ENCODE measurements around the gene SLC25A45. TPM values are rescaled to one million over a fixed set of nuclear protein-coding genes. Genes with fewer than 3 reads are reported as not detected.

The SLC25A45 gene
- total and polyA plus RNA-seq, 2 donors (not counting 1 experiment from before 2014, with no cell fraction given): 16.4 to 80.6 TPM

GRCh38 chr11:65418681-65419459 lies 36.4 kb upstream of the SLC25A45 start:
- Histone ChIP-seq H3K79me2 (ENCODE audit: control insufficient read depth, insufficient read depth, low read length) (peaks cover 61% of the 10 kb centered on the region), H4K20me1 (ENCODE audit: control insufficient read depth, insufficient read depth, low read length, poor library complexity, severe bottlenecking) (no peaks in the 10 kb centered on the region), H3K9ac (ENCODE audit: low read length) (peak overlapping the region; percentile 77), H3K4me3 (ENCODE audit: control extremely low read depth in 1 of 5, extremely low read depth in 1 of 5, insufficient read depth in 1 of 5, low read depth in 2 of 5, low read length in 4 of 5) (peak overlapping the region; percentile 43 to 86 (median 56)), H3K4me2 (replicated peaks; ENCODE audit: low read depth, low read length, poor library complexity, severe bottlenecking) (peak overlapping the region; percentile 94), H3K4me1 (ENCODE audit: control insufficient read depth in 2 of 2, insufficient read depth in 2 of 2, low read length in 2 of 2) (peaks cover 67 to 84% of the 10 kb centered on the region in 2 donors), H2AFZ (ENCODE audit: insufficient read depth, low read depth, low read length, poor library complexity, severe bottlenecking) (peak overlapping the region; percentile 78), H3K36me3 (replicated peaks in 1 of 2; ENCODE audit: control extremely low read depth in 1 of 2, control insufficient read depth in 1 of 2, extremely low read depth in 1 of 2, insufficient read depth in 2 of 2, low read length in 1 of 2) (no peaks in the 10 kb centered on the region), H3K27ac (ENCODE audit: low read length in 2 of 2) (peak overlapping the region; percentile 91 to 97), H3K9me3 (ENCODE audit: control extremely low read depth in 1 of 3, control insufficient read depth in 2 of 3, insufficient read depth in 1 of 3, low read length in 2 of 3) (no peaks in the 10 kb centered on the region), H3K27me3 (replicated peaks in 1 of 4; ENCODE audit: control extremely low read depth in 1 of 4, control insufficient read depth in 3 of 4, insufficient read depth in 4 of 4, low read length in 3 of 4) (no peaks in the 10 kb centered on the region)
- POLR2A ChIA-PET: interaction anchor here (0.6 to 16.5 kb wide), 26 partner anchors 8 to 1938 kb away, joined by 3 to 1159 read pairs (median 6); partner anchors contain the start of genes DPF2, FRMD8, MALAT1 and SCYL1
- H3K9me3 Mint-ChIP-seq (ENCODE audit: insufficient read depth): no peaks in the 10 kb centered on the region
- peak; percentile 52 for ATAC-seq (ENCODE audit: low read depth)
- CTCF ChIA-PET: interaction anchor here (0.6 to 14.9 kb wide), 9 partner anchors 9 to 285 kb away, joined by 3 to 541 read pairs (median 6); partner anchors contain the start of genes FRMD8, MALAT1 and SLC25A45
- H3K4me3 Mint-ChIP-seq: peak overlapping the region; percentile 96
- TF ChIP-seq CTCF (IDR thresholded peaks at IDR 0.05) (no peak), EZH2 (IDR thresholded peaks at IDR 0.05; ENCODE audit: borderline replicate concordance, insufficient read depth, low read depth, low read length, poor library complexity, severe bottlenecking) (no peak)
- intact Hi-C loops (cut with micrococcal nuclease): loop anchor here (2.0 kb wide), 1 partner anchor 64 kb away; the partner anchor contains the start of gene TIGD3
- no peaks in the 10 kb centered on the region for H3K27me3 Mint-ChIP-seq
- DNase-seq: peak; percentile 94
- 0% methylated on average over 15 of the region's 15 CpGs for WGBS (ENCODE audit: insufficient coverage)
- peaks cover 72% of the 10 kb centered on the region for H3K4me1 Mint-ChIP-seq
- H3K27ac Mint-ChIP-seq: peak overlapping the region; percentile 100

- Histone ChIP-seq H4K20me1 (ENCODE audit: control insufficient read depth, insufficient read depth, low read length, poor library complexity, severe bottlenecking) (no peaks in the 10 kb centered on the region), H3K4me2 (replicated peaks; ENCODE audit: low read depth, low read length, poor library complexity, severe bottlenecking) (peak overlapping the region; percentile 94), H2AFZ (ENCODE audit: insufficient read depth, low read depth, low read length, poor library complexity, severe bottlenecking) (peak overlapping the region; percentile 78), H3K27me3 (replicated peaks in 1 of 4; ENCODE audit: control extremely low read depth in 1 of 4, control insufficient read depth in 3 of 4, insufficient read depth in 4 of 4, low read length in 3 of 4) (no peaks in the 10 kb centered on the region), H3K9me3 (ENCODE audit: control extremely low read depth in 1 of 3, control insufficient read depth in 2 of 3, insufficient read depth in 1 of 3, low read length in 2 of 3) (no peaks in the 10 kb centered on the region), H3K36me3 (replicated peaks in 1 of 2; ENCODE audit: control extremely low read depth in 1 of 2, control insufficient read depth in 1 of 2, extremely low read depth in 1 of 2, insufficient read depth in 2 of 2, low read length in 1 of 2) (no peaks in the 10 kb centered on the region), H3K4me3 (ENCODE audit: control extremely low read depth in 1 of 5, extremely low read depth in 1 of 5, insufficient read depth in 1 of 5, low read depth in 2 of 5, low read length in 4 of 5) (peak overlapping the region; percentile 26 to 86 (median 53)), H3K4me1 (ENCODE audit: control insufficient read depth in 2 of 2, insufficient read depth in 2 of 2, low read length in 2 of 2) (peaks cover 62 to 79% of the 10 kb centered on the region in 2 donors), H3K9ac (ENCODE audit: low read length) (peak overlapping the region; percentile 77), H3K27ac (ENCODE audit: low read length in 2 of 2) (peak overlapping the region; percentile 91 to 97), H3K79me2 (ENCODE audit: control insufficient read depth, insufficient read depth, low read length) (peaks cover 61% of the 10 kb centered on the region)
- DNase-seq (no peak), ATAC-seq (ENCODE audit: low read depth) (no peak)
- Mint-ChIP-seq H3K27ac (peak overlapping the region; percentile 100), H3K9me3 (ENCODE audit: insufficient read depth) (no peaks in the 10 kb centered on the region), H3K4me3 (peak overlapping the region; percentile 96), H3K4me1 (peaks cover 69% of the 10 kb centered on the region), H3K27me3 (no peaks in the 10 kb centered on the region)
- intact Hi-C loops (cut with micrococcal nuclease): loop anchor here (2.0 kb wide), 1 partner anchor 64 kb away; the partner anchor contains the start of gene TIGD3
- WGBS (ENCODE audit: insufficient coverage): 0% methylated on average over 2 of the region's 4 CpGs
- ChIA-PET CTCF (interaction anchor here (0.6 to 14.9 kb wide), 9 partner anchors 11 to 133 kb away, joined by 3 to 541 read pairs (median 12); partner anchors contain the start of genes FRMD8, MALAT1 and SLC25A45), POLR2A (interaction anchor here (0.6 to 16.5 kb wide), 23 partner anchors 9 to 1938 kb away, joined by 3 to 1159 read pairs (median 7); partner anchors contain the start of genes DPF2, FRMD8, MALAT1 and SCYL1)
- TF ChIP-seq EZH2 (IDR thresholded peaks at IDR 0.05; ENCODE audit: borderline replicate concordance, insufficient read depth, low read depth, low read length, poor library complexity, severe bottlenecking) (no peak), CTCF (IDR thresholded peaks at IDR 0.05) (no peak)
Measured at GRCh38 chr11:65418431-65418680, 35.9 kb upstream of the SLC25A45 start.

Data from B cell (primary cell).